HCT116 (cell line): ENCODE data around the gene TMEM209. TPM values are rescaled to one million over a fixed set of nuclear protein-coding genes. Genes with fewer than 3 reads are reported as not detected.

ENCODE experiments used
- ATAC-seq: fragments of 200-7000 bp; cut with Tn5 transposase; 2 replicates; pipeline ENCODE4 v1.9.1; 2020; ENCODE audit warnings: mild to moderate bottlenecking, moderate library complexity
- BruUV-seq: library from RNA; stranded (reverse); fragments of 400-500 nt; replicated peaks from 2 replicates; lab custom pipeline; 2021; lab: Mats Ljungman, UMichigan
- CTCF ChIA-PET: fragments of 300-600 bp; sonication (Branson Sonifier 250); formaldehyde crosslinking; loops from one replicate; lab custom pipeline; 2021; ENCODE audit warnings: antibody characterized with exemption; lab: Charles Lee
- POLR2A ChIA-PET: fragments of 300-600, 350-600 bp; sonication (Branson Sonifier 250); formaldehyde crosslinking; loops from one replicate; lab custom pipeline; 2021; ENCODE audit warnings: antibody characterized with exemption; lab: Charles Lee
- RAD21 ChIA-PET, 2 experiments: fragments of 300-600 bp; sonication (Branson Sonifier 250); formaldehyde crosslinking; loops; one replicate each; lab custom pipeline; 2023; ENCODE audit warnings: low total read pairs in 2 of 2; ENCODE audit not compliant: uncharacterized antibody in 2 of 2, unreplicated experiment in 2 of 2, low non-redundant PET in 1 of 2; lab: Charles Lee
- DNase-seq: peaks from one replicate; pipeline ENCODE4 v3.0.0-alpha.2; 2010; ENCODE audit warnings: low read depth, low spot score
- H2AFZ ChIP-seq: fragments of 200-600 bp; shearing (Covaris generic), sonication (generic); 2 replicates; pipeline ENCODE4 v1.6.1; 2017; ENCODE audit warnings: low read depth, mixed run types, mixed read lengths, antibody characterized with exemption, low read length; ENCODE audit not compliant: poor library complexity, severe bottlenecking
- H3K27ac ChIP-seq: 2 replicates; pipeline ENCODE4 v1.5.1; 2012; ENCODE audit warnings: low read depth, low read length
- H3K27me3 ChIP-seq: fragments of 200-600 bp; sonication (generic); 2 replicates; pipeline ENCODE4 v1.6.1; 2016; ENCODE audit warnings: mixed run types, low read length, mixed read lengths; ENCODE audit not compliant: insufficient read depth
- H3K36me3 ChIP-seq, 2 experiments: fragments of 200-500 bp in 1 of 2; fragments of 200-600 bp in 1 of 2; sonication (Bioruptor generic) in 1 of 2; sonication (generic) in 1 of 2; 2 replicates each; pipeline versions ENCODE4 v1.5.1 to v1.6.1; 2014 to 2016; ENCODE audit warnings: low read length in 2 of 2, inconsistent platforms in 1 of 2, mixed read lengths in 1 of 2, mixed run types in 1 of 2; ENCODE audit not compliant: insufficient read depth in 2 of 2, control insufficient read depth in 1 of 2
- H3K4me1 ChIP-seq, 2 experiments: fragments of 200-600 bp in 1 of 2; sonication (generic) in 1 of 2; 2 replicates each; pipeline versions ENCODE4 v1.5.1 to v1.6.1; 2012 to 2017; ENCODE audit warnings: low read length in 2 of 2, inconsistent platforms in 1 of 2, mild to moderate bottlenecking in 1 of 2, mixed read lengths in 1 of 2, mixed run types in 1 of 2, moderate library complexity in 1 of 2; ENCODE audit not compliant: insufficient read depth in 2 of 2, control insufficient read depth in 1 of 2
- H3K4me2 ChIP-seq: fragments of 200-600 bp; sonication (generic); 2 replicates; pipeline ENCODE4 v1.6.1; 2017; ENCODE audit warnings: mixed run types, low read length, mixed read lengths
- H3K4me3 ChIP-seq, 2 experiments: fragments of 200-600 bp in 1 of 2; sonication (generic) in 1 of 2; replicated peaks in 1 of 2; 2 replicates each; pipeline ENCODE4 v1.5.1; 2011 to 2016; ENCODE audit warnings: low read length in 2 of 2, control low read depth in 1 of 2, low read depth in 1 of 2, mild to moderate bottlenecking in 1 of 2, mixed read lengths in 1 of 2, mixed run types in 1 of 2
- H3K79me2 ChIP-seq: fragments of 200-600 bp; sonication (generic); 2 replicates; pipeline ENCODE4 v1.6.1; 2017; ENCODE audit warnings: mild to moderate bottlenecking, mixed run types, low read length, moderate library complexity, mixed read lengths; ENCODE audit not compliant: insufficient read depth
- H3K9ac ChIP-seq: fragments of 200-600 bp; sonication (generic); 2 replicates; pipeline ENCODE4 v1.6.1; 2016; ENCODE audit warnings: low read length, mixed read lengths
- H3K9me2 ChIP-seq: fragments of 200-600 bp; sonication (generic), shearing (Covaris generic); 2 replicates; pipeline ENCODE4 v1.6.1; 2017; ENCODE audit warnings: mixed run types, mild to moderate bottlenecking, moderate library complexity; ENCODE audit not compliant: insufficient read depth
- H3K9me3 ChIP-seq, 2 experiments: fragments of 200-500 bp in 1 of 2; fragments of 200-600 bp in 1 of 2; sonication (Bioruptor generic) in 1 of 2; sonication (generic) in 1 of 2; 2 replicates each; pipeline ENCODE4 v1.6.1; 2014 to 2017; ENCODE audit warnings: low read length in 2 of 2, mixed read lengths in 2 of 2, inconsistent platforms in 1 of 2, low read depth in 1 of 2, mild to moderate bottlenecking in 1 of 2, mixed run types in 1 of 2, moderate library complexity in 1 of 2; ENCODE audit not compliant: control insufficient read depth in 1 of 2, insufficient read depth in 1 of 2
- H4K20me1 ChIP-seq: fragments of 200-600 bp; sonication (generic), shearing (Covaris generic); 2 replicates; pipeline ENCODE4 v1.6.1; 2017; ENCODE audit warnings: mixed run types, mild to moderate bottlenecking, moderate library complexity; ENCODE audit not compliant: insufficient read depth
- CBX3 ChIP-seq: IDR thresholded peaks from 2 replicates; pipeline ENCODE4 v1.6.1; 2012; ENCODE audit warnings: low read depth
- CEBPB ChIP-seq: IDR thresholded peaks from 2 replicates; pipeline ENCODE4 v1.6.1; 2012; ENCODE audit warnings: low read depth
- EGR1 ChIP-seq: IDR thresholded peaks from 2 replicates; pipeline ENCODE4 v1.6.1; 2012; ENCODE audit warnings: low read depth
- ELF1 ChIP-seq: IDR thresholded peaks from 2 replicates; pipeline ENCODE4 v1.6.1; 2012; ENCODE audit warnings: low read depth, borderline replicate concordance
- EZH2 ChIP-seq: fragments of 200-600 bp; sonication (generic); IDR thresholded peaks from 2 replicates; pipeline ENCODE4 v1.6.1; 2017; ENCODE audit warnings: antibody characterized with exemption, mixed run types
- EZH2phosphoT487 ChIP-seq: fragments of 200-600 bp; IDR thresholded peaks from 2 replicates; pipeline ENCODE4 v1.6.1; 2018; ENCODE audit warnings: antibody characterized with exemption, borderline replicate concordance
- FOSL1 ChIP-seq: IDR thresholded peaks from 2 replicates; pipeline ENCODE4 v1.6.1; 2012; ENCODE audit warnings: low read depth
- JUND ChIP-seq: IDR thresholded peaks from 2 replicates; pipeline ENCODE4 v1.6.1; 2012
- MAX ChIP-seq: IDR thresholded peaks from 2 replicates; pipeline ENCODE4 v1.6.1; 2012
- REST ChIP-seq: IDR thresholded peaks from 2 replicates; pipeline ENCODE4 v1.6.1; 2012; ENCODE audit warnings: low read depth
- SIN3A ChIP-seq: IDR thresholded peaks from 2 replicates; pipeline ENCODE4 v1.6.1; 2012; ENCODE audit warnings: low read depth
- SP1 ChIP-seq: IDR thresholded peaks from 2 replicates; pipeline ENCODE4 v1.6.1; 2012; ENCODE audit warnings: low read depth
- SRF ChIP-seq: IDR thresholded peaks from 2 replicates; pipeline ENCODE4 v1.6.1; 2012; ENCODE audit warnings: low read depth
- TCF7L2 ChIP-seq: IDR thresholded peaks from 2 replicates; pipeline ENCODE4 v1.7.0; 2011; ENCODE audit warnings: borderline replicate concordance, inconsistent platforms; ENCODE audit not compliant: insufficient read depth, insufficient read length; ENCODE audit errors: extremely low read depth
- YY1 ChIP-seq: IDR thresholded peaks from 2 replicates; pipeline ENCODE4 v1.6.1; 2011; ENCODE audit warnings: low read length, low read depth, moderate library complexity, mild to moderate bottlenecking; ENCODE audit not compliant: insufficient replicate concordance; ENCODE audit errors: extremely low read depth
- ZBTB33 ChIP-seq: IDR thresholded peaks from 2 replicates; pipeline ENCODE4 v1.6.1; 2011; ENCODE audit warnings: mild to moderate bottlenecking, low read length, moderate library complexity; ENCODE audit not compliant: insufficient replicate concordance; ENCODE audit errors: extremely low read depth
- ZFX ChIP-seq: fragments of 450-650 bp; IDR thresholded peaks from 2 replicates; pipeline ENCODE4 v1.6.1; 2017
- intact Hi-C: fragments of 100-400 bp; cut with micrococcal nuclease; formaldehyde crosslinking; loops from 2 replicates; pipeline ENCODE4 v1.10.0; 2022
- total RNA-seq: library from RNA; stranded (reverse); gene quantifications from one replicate; pipeline ENCODE4 v1.2.1, GENCODE V29; 2021; ENCODE audit not compliant: unreplicated experiment
- TF ChIP-seq, protein P1 (sequence below), 3 experiments: fragments of 200-600 bp in 1 of 3; sonication (generic) in 1 of 3; IDR thresholded peaks in 2 of 3; conservative IDR thresholded peaks in 1 of 3; 2 replicates each; pipeline ENCODE4 v1.5.1; 2012 to 2017; ENCODE audit warnings: low read depth in 2 of 3, low read length in 2 of 3, antibody characterized with exemption in 1 of 3, borderline replicate concordance in 1 of 3, control low read depth in 1 of 3, mild to moderate bottlenecking in 1 of 3, mixed read lengths in 1 of 3, mixed run types in 1 of 3, moderate library complexity in 1 of 3; ENCODE audit not compliant: insufficient read depth in 1 of 3
- TF ChIP-seq, protein P2 (sequence below): IDR thresholded peaks from 2 replicates; pipeline ENCODE4 v1.6.1; 2012

Gene TMEM209
- total RNA-seq, 1 experiment from 2014 or later = 35.8 TPM

GRCh38 chr7:130141161-130141883, 63.9 kb downstream of the TMEM209 start:
- TF ChIP-seq ZFX (no peak), CBX3 (no peak), FOSL1 (no peak), EGR1 (no peak), JUND (no peak), ZBTB33 (no peak), MAX (no peak), EZH2phosphoT487 (no peak), TCF7L2 (no peak), ELF1 (no peak), YY1 (no peak), REST (no peak), CEBPB (no peak), SIN3A (no peak), SP1 (no peak), SRF (no peak), EZH2 (no peak)
- TF ChIP-seq, protein P1, sequence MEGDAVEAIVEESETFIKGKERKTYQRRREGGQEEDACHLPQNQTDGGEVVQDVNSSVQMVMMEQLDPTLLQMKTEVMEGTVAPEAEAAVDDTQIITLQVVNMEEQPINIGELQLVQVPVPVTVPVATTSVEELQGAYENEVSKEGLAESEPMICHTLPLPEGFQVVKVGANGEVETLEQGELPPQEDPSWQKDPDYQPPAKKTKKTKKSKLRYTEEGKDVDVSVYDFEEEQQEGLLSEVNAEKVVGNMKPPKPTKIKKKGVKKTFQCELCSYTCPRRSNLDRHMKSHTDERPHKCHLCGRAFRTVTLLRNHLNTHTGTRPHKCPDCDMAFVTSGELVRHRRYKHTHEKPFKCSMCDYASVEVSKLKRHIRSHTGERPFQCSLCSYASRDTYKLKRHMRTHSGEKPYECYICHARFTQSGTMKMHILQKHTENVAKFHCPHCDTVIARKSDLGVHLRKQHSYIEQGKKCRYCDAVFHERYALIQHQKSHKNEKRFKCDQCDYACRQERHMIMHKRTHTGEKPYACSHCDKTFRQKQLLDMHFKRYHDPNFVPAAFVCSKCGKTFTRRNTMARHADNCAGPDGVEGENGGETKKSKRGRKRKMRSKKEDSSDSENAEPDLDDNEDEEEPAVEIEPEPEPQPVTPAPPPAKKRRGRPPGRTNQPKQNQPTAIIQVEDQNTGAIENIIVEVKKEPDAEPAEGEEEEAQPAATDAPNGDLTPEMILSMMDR (IDR thresholded peaks at IDR 0.05 in 2 of 3, conservative IDR thresholded peaks at IDR 0.05 in 1 of 3; ENCODE audit: borderline replicate concordance in 1 of 3, insufficient read depth in 1 of 3, low read depth in 2 of 3, low read length in 2 of 3) = no peak
- TF ChIP-seq, protein P2, sequence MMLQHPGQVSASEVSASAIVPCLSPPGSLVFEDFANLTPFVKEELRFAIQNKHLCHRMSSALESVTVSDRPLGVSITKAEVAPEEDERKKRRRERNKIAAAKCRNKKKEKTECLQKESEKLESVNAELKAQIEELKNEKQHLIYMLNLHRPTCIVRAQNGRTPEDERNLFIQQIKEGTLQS = no peak
- H3K4me1 ChIP-seq = peaks cover 18 to 30% of the 10 kb centered on the region in 2 experiments
- BruUV-seq = no TSS peak
- H3K27me3 ChIP-seq = no peaks in the 10 kb centered on the region
- H4K20me1 ChIP-seq = no peaks in the 10 kb centered on the region
- intact Hi-C loops = no loop called here
- no peak overlapping the region for H2AFZ ChIP-seq
- H3K9me3 ChIP-seq = no peaks in the 10 kb centered on the region
- no peaks in the 10 kb centered on the region for H3K79me2 ChIP-seq
- ATAC-seq (no peak), DNase-seq (no peak)
- H3K36me3 ChIP-seq = no peaks in the 10 kb centered on the region
- H3K9me2 ChIP-seq = no peaks in the 10 kb centered on the region
- no peak overlapping the region for H3K27ac ChIP-seq
- RAD21 ChIA-PET = no interaction called here
- no peak overlapping the region for H3K4me2 ChIP-seq
- H3K9ac ChIP-seq = no peak overlapping the region
- POLR2A ChIA-PET = no interaction called here
- H3K4me3 ChIP-seq = no peak overlapping the region
- CTCF ChIA-PET = no interaction called here
